DND-41 (cell line): ENCODE measurements around the gene FBXL20.

Source experiments
- ATAC-seq: fragments of 200-7000 bp; cut with Tn5 transposase; 3 replicates; pipeline ENCODE4 v1.9.1; 2021; ENCODE audit warnings: low read depth; ENCODE audit not compliant: insufficient read depth
- DNase-seq: peaks from one replicate; pipeline ENCODE4 v3.0.0-alpha.2; 2020
- H2AFZ ChIP-seq: 2 replicates; pipeline ENCODE4 v1.6.0; 2012; ENCODE audit warnings: low read depth, low read length
- H3K27ac ChIP-seq: 2 replicates; pipeline ENCODE4 v1.5.1; 2012; ENCODE audit warnings: low read length, inconsistent platforms
- H3K27me3 ChIP-seq: fragments of 200-600 bp; sonication (generic); 2 replicates; pipeline ENCODE4 v1.6.0; 2012; ENCODE audit warnings: low read length, mild to moderate bottlenecking, inconsistent platforms; ENCODE audit not compliant: insufficient read depth, poor library complexity
- H3K36me3 ChIP-seq: 2 replicates; pipeline ENCODE4 v1.5.1; 2012; ENCODE audit warnings: low read length, inconsistent platforms; ENCODE audit not compliant: insufficient read depth
- H3K4me1 ChIP-seq: 2 replicates; pipeline ENCODE4 v1.5.1; 2012; ENCODE audit warnings: mild to moderate bottlenecking, low read length; ENCODE audit not compliant: insufficient read depth
- H3K4me2 ChIP-seq: 2 replicates; pipeline ENCODE4 v1.6.0; 2012; ENCODE audit warnings: mild to moderate bottlenecking, moderate library complexity, low read length, inconsistent platforms; ENCODE audit not compliant: insufficient read depth
- H3K4me3 ChIP-seq, 2 experiments: fragments of 200-600 bp in 1 of 2; shearing (Covaris generic) in 1 of 2; 2 replicates each; pipeline ENCODE4 v1.5.1; 2012 to 2016; ENCODE audit warnings: inconsistent platforms in 2 of 2, low read length in 2 of 2, mild to moderate bottlenecking in 2 of 2, low read depth in 1 of 2, moderate library complexity in 1 of 2
- H3K79me2 ChIP-seq: 2 replicates; pipeline ENCODE4 v1.6.0; 2012; ENCODE audit warnings: low read length, inconsistent platforms; ENCODE audit not compliant: insufficient read depth
- H3K9ac ChIP-seq: 2 replicates; pipeline ENCODE4 v1.6.0; 2012; ENCODE audit warnings: low read depth, mild to moderate bottlenecking, inconsistent platforms, low read length, moderate library complexity
- H3K9me3 ChIP-seq: 2 replicates; pipeline ENCODE4 v1.5.1; 2012; ENCODE audit warnings: low read length, moderate library complexity, mild to moderate bottlenecking, inconsistent platforms; ENCODE audit not compliant: insufficient read depth, severe bottlenecking
- H4K20me1 ChIP-seq: 2 replicates; pipeline ENCODE4 v1.6.0; 2012; ENCODE audit warnings: low read length; ENCODE audit not compliant: insufficient read depth
- CTCF ChIP-seq: IDR thresholded peaks from 2 replicates; pipeline ENCODE4 v1.5.1; 2012; ENCODE audit warnings: borderline replicate concordance, low read length, moderate library complexity, mild to moderate bottlenecking; ENCODE audit not compliant: poor library complexity, severe bottlenecking; ENCODE audit errors: extremely low read depth
- EZH2 ChIP-seq: IDR thresholded peaks from 3 replicates; pipeline ENCODE4 v1.6.1; 2012; ENCODE audit warnings: borderline replicate concordance, low read depth, mild to moderate bottlenecking, moderate library complexity, low read length, inconsistent platforms; ENCODE audit not compliant: severe bottlenecking

FBXL20 gene

GRCh38 chr17:39210093-39210434 lies 191.4 kb downstream of the FBXL20 start:
- Histone ChIP-seq H3K4me3 (0 out of 4 replicates have a peak overlapping the region, but pooled peaks of 1 of the 2 experiments have one; percentile 4), H3K27ac (no peak overlapping the region), H3K4me1 (peaks cover 18% of the 10 kb centered on the region), H3K9ac (no peak overlapping the region), H2AFZ (no peak overlapping the region), H3K36me3 (peaks cover 2% of the 10 kb centered on the region), H3K27me3 (peaks cover 26% of the 10 kb centered on the region), H3K4me2 (peak overlapping the region; percentile 51), H3K79me2 (no peaks in the 10 kb centered on the region), H4K20me1 (peaks cover 4% of the 10 kb centered on the region; the same call in 1 of the 2 replicates), H3K9me3 (no peaks in the 10 kb centered on the region)
- no peak for TF ChIP-seq CTCF
- TF ChIP-seq EZH2: no peak
- ATAC-seq (no peak), DNase-seq (no peak)

- Histone ChIP-seq H3K27ac (no peak overlapping the region), H3K9ac (no peak overlapping the region), H3K79me2 (no peaks in the 10 kb centered on the region), H3K27me3 (peaks cover 26% of the 10 kb centered on the region), H2AFZ (no peak overlapping the region), H3K9me3 (no peaks in the 10 kb centered on the region), H3K4me3 (0 out of 4 replicates have a peak overlapping the region, but pooled peaks of 1 of the 2 experiments have one; percentile 4), H3K4me1 (peaks cover 18% of the 10 kb centered on the region), H4K20me1 (peaks cover 9% of the 10 kb centered on the region; the same call in 1 of the 2 replicates), H3K36me3 (peaks cover 8% of the 10 kb centered on the region), H3K4me2 (peak overlapping the region; percentile 51)
- ATAC-seq: peak; percentile 53
- TF ChIP-seq CTCF (no peak), EZH2 (peak; percentile 77)
- peak; percentile 49 for DNase-seq
Observed at GRCh38 chr17:39209317-39210092, 191.9 kb downstream of the FBXL20 start.

GRCh38 chr17:39208893-39209292 lies 192.5 kb downstream of the FBXL20 start:
- Histone ChIP-seq H3K9ac (no peak overlapping the region), H2AFZ (no peak overlapping the region), H3K36me3 (peaks cover 14% of the 10 kb centered on the region), H3K4me2 (no peak overlapping the region), H3K27me3 (peaks cover 26% of the 10 kb centered on the region), H3K27ac (no peak overlapping the region), H3K4me1 (peaks cover 18% of the 10 kb centered on the region), H3K9me3 (no peaks in the 10 kb centered on the region), H3K79me2 (no peaks in the 10 kb centered on the region), H4K20me1 (peaks cover 15% of the 10 kb centered on the region; the same call in 1 of the 2 replicates), H3K4me3 (no peak overlapping the region)
- ATAC-seq: peak; percentile 47; the same call in 2 of the 3 replicates
- peak; percentile 58 for DNase-seq
- TF ChIP-seq EZH2: no peak
- TF ChIP-seq CTCF: no peak
